Esophagus muscularis mucosa (tissue), 4 donors: ENCODE results near the gene CACNG1. TPM values are rescaled to one million over a fixed set of nuclear protein-coding genes. Genes with fewer than 3 reads are reported as not detected.

ENCODE experiments used
- DNase-seq: peaks from one replicate; pipeline ENCODE4 v3.0.0-alpha.2; 2017; ENCODE audit errors: extremely low spot score
- H3K27ac ChIP-seq, 4 donors: fragments of 200-600 bp; sonication (generic); replicated peaks in 1 of 4; 1 replicate in 3 of 4; 2 replicates in 1 of 4; pipeline ENCODE4 v1.5.1; 2016 to 2019; ENCODE audit warnings: mild to moderate bottlenecking in 1 of 4
- H3K27me3 ChIP-seq, 4 donors: fragments of 200-600 bp; sonication (generic); one replicate each; pipeline versions ENCODE4 v1.5.1 to v1.6.0; 2016 to 2019
- H3K36me3 ChIP-seq, 4 donors: fragments of 200-600 bp; sonication (generic); one replicate each; pipeline ENCODE4 v1.5.1; 2016 to 2019
- H3K4me1 ChIP-seq, 4 donors: fragments of 200-600 bp; sonication (generic); one replicate each; pipeline ENCODE4 v1.5.1; 2016 to 2019
- H3K4me3 ChIP-seq, 4 donors: fragments of 200-600 bp; sonication (generic); 1 replicate in 2 of 4; 2 replicates in 2 of 4; pipeline ENCODE4 v1.5.1; 2016 to 2019; ENCODE audit warnings: mild to moderate bottlenecking in 4 of 4, moderate library complexity in 1 of 4
- H3K9me3 ChIP-seq, 4 donors: fragments of 200-600 bp; sonication (generic); 1 replicate in 3 of 4; 2 replicates in 1 of 4; pipeline ENCODE4 v1.5.1; 2016 to 2019
- CTCF ChIP-seq, 3 experiments: fragments of 200-600 bp in 2 of 3; fragments of 450-650 bp in 1 of 3; sonication (generic) in 2 of 3; IDR thresholded peaks; one replicate each; pipeline ENCODE4 v1.5.1; 2017 to 2019; ENCODE audit warnings: antibody characterized with exemption in 3 of 3, mild to moderate bottlenecking in 2 of 3, moderate library complexity in 1 of 3
- EP300 ChIP-seq: sonication (generic); formaldehyde crosslinking; IDR thresholded peaks from one replicate; pipeline ENCODE4 v1.6.1; 2017; ENCODE audit warnings: antibody characterized with exemption
- POLR2A ChIP-seq: fragments of 450-650 bp; IDR thresholded peaks from one replicate; pipeline ENCODE4 v1.6.1; 2017; ENCODE audit warnings: antibody characterized with exemption, moderate library complexity, mild to moderate bottlenecking, low read depth
- POLR2AphosphoS5 ChIP-seq, 2 donors: sonication (generic); formaldehyde crosslinking; IDR thresholded peaks; one replicate each; pipeline ENCODE4 v1.6.1; 2017; ENCODE audit warnings: antibody characterized with exemption in 2 of 2
- WGBS: methylation state at CpG from one replicate; pipeline ENCODE4 v1.1.5; 2018; 5-methylcytosine and 5-hydroxymethylcytosine counted together
- intact Hi-C: fragments of 100-400 bp; cut with DNase I; formaldehyde crosslinking; loops from one replicate; pipeline ENCODE4 v1.15.1; 2023
- total RNA-seq, 4 donors: library from RNA; depleted of rRNA; stranded (reverse); fragments of >200 nt; gene quantifications; one replicate each; pipeline versions ENCODE4 v1.1.0 to v1.2.1, GENCODE V29; 2016

CACNG1 gene
- total RNA-seq, 4 donors from 2014 or later: not detected

- Histone ChIP-seq H3K36me3 (no peaks in the 10 kb centered on the region), H3K9me3 (no peaks in the 10 kb centered on the region), H3K27ac (no peak overlapping the region), H3K27me3 (peaks cover 0 to 5% (median 0%) of the 10 kb centered on the region in 4 donors), H3K4me3 (no peak overlapping the region), H3K4me1 (no peaks in the 10 kb centered on the region)
- no peak for DNase-seq
- no peak for TF ChIP-seq EP300
- TF ChIP-seq POLR2AphosphoS5 (IDR thresholded peaks at IDR 0.05): no peak
- TF ChIP-seq POLR2A: no peak
- TF ChIP-seq CTCF (IDR thresholded peaks at IDR 0.05): no peak
- 66% methylated on average over 11 of the region's 11 CpGs for WGBS
- intact Hi-C loops: no loop called here
These were observed 29.4 kb upstream of the CACNG1 start for GRCh38 chr17:67015001-67015400.

- intact Hi-C loops: no loop called here
- 73% methylated on average over 13 of the region's 17 CpGs for whole genome bisulfite sequencing
- no peak overlapping the region for H3K27ac ChIP-seq
- no peaks in the 10 kb centered on the region for H3K9me3 ChIP-seq
- no peak for DNase-seq
- no peaks in the 10 kb centered on the region for H3K36me3 ChIP-seq
- peaks cover 0 to 5% (median 0%) of the 10 kb centered on the region in 4 donors for H3K27me3 ChIP-seq
- H3K4me3 ChIP-seq: no peak overlapping the region
- TF ChIP-seq POLR2AphosphoS5 (IDR thresholded peaks at IDR 0.05): no peak
- TF ChIP-seq CTCF (IDR thresholded peaks at IDR 0.05): no peak
- no peak for TF ChIP-seq POLR2A
- TF ChIP-seq EP300: no peak
- H3K4me1 ChIP-seq: no peaks in the 10 kb centered on the region
These were observed 28.2 kb upstream of the CACNG1 start for GRCh38 chr17:67016039-67016762.

GRCh38 chr17:67017910-67018309 lies 26.4 kb upstream of the CACNG1 start:
- intact Hi-C loops: no loop called here
- H3K27ac ChIP-seq: no peak overlapping the region
- H3K27me3 ChIP-seq: peaks cover 0 to 5% (median 0%) of the 10 kb centered on the region in 4 donors
- 83% methylated on average over 14 of the region's 14 CpGs for WGBS
- no peaks in the 10 kb centered on the region for H3K36me3 ChIP-seq
- no peak overlapping the region for H3K4me3 ChIP-seq
- H3K9me3 ChIP-seq: no peaks in the 10 kb centered on the region
- H3K4me1 ChIP-seq: no peaks in the 10 kb centered on the region
- no peak for TF ChIP-seq POLR2AphosphoS5 (IDR thresholded peaks at IDR 0.05)
- no peak for TF ChIP-seq EP300
- TF ChIP-seq CTCF (IDR thresholded peaks at IDR 0.05): no peak
- no peak for TF ChIP-seq POLR2A
- no peak for DNase-seq

- H3K9me3 ChIP-seq: no peaks in the 10 kb centered on the region
- H3K36me3 ChIP-seq: no peaks in the 10 kb centered on the region
- TF ChIP-seq EP300 (no peak), POLR2AphosphoS5 (IDR thresholded peaks at IDR 0.05) (no peak), CTCF (IDR thresholded peaks at IDR 0.05) (no peak), POLR2A (no peak)
- peaks cover 0 to 5% (median 0%) of the 10 kb centered on the region in 4 donors for H3K27me3 ChIP-seq
- no peak overlapping the region for H3K27ac ChIP-seq
- no peaks in the 10 kb centered on the region for H3K4me1 ChIP-seq
- intact Hi-C loops: no loop called here
- DNase-seq: no peak
- 84% methylated on average over 6 of the region's 12 CpGs for WGBS
- H3K4me3 ChIP-seq: no peak overlapping the region
These were observed 25.6 kb upstream of the CACNG1 start for GRCh38 chr17:67018471-67019434.
